ENCODE results near the gene CFAP46. TPM values are rescaled to one million over a fixed set of nuclear protein-coding genes. Genes with fewer than 3 reads are reported as not detected.

CFAP46 gene
- polyA plus RNA-seq, 3 donors = 0.07 TPM; not detected in 2

GRCh38 chr10:132848951-132849545, 93.3 kb downstream of the CFAP46 start:
- Histone ChIP-seq H3K4me3 (replicated peaks in 1 of 3; ENCODE audit: low read depth in 2 of 3, low read length in 3 of 3) (no peak overlapping the region), H3K4me1 (ENCODE audit: control insufficient read depth in 1 of 2, insufficient read depth in 2 of 2, low read length in 2 of 2) (no peaks in the 10 kb centered on the region), H3K9ac (ENCODE audit: insufficient read depth, low read length, poor library complexity, severe bottlenecking) (no peak overlapping the region), H2AFZ (ENCODE audit: insufficient read depth, low read depth, low read length, poor library complexity, severe bottlenecking) (no peak overlapping the region), H4K20me1 (ENCODE audit: insufficient read depth, low read length) (no peaks in the 10 kb centered on the region), H3K4me2 (replicated peaks; ENCODE audit: extremely low read depth, low read length, poor library complexity, severe bottlenecking) (no peak overlapping the region), H3K27ac (ENCODE audit: low read depth in 1 of 2, low read length in 2 of 2) (no peak overlapping the region), H3K27me3 (ENCODE audit: control insufficient read depth in 2 of 2, insufficient read depth in 2 of 2, low read length in 2 of 2) (no peaks in the 10 kb centered on the region), H3K36me3 (replicated peaks in 1 of 2; ENCODE audit: control insufficient read depth in 1 of 2, insufficient read depth in 2 of 2, low read length in 2 of 2) (no peaks in the 10 kb centered on the region), H3K79me2 (ENCODE audit: insufficient read depth, low read length) (no peaks in the 10 kb centered on the region), H3K9me3 (replicated peaks in 1 of 2; ENCODE audit: control insufficient read depth in 1 of 2, insufficient read depth in 1 of 2, low read length in 2 of 2) (no peaks in the 10 kb centered on the region)
- WGBS (ENCODE audit: insufficient coverage) = 89% methylated on average over 21 of the region's 21 CpGs
- DNase-seq = no peak
- Mint-ChIP-seq H3K27me3 (ENCODE audit: low read depth in 3 of 3) (peaks cover 12 to 27% (median 20%) of the 10 kb centered on the region in 3 donors), H3K36me3 (no peaks in the 10 kb centered on the region), H3K9me3 (peaks cover 0 to 4% (median 0%) of the 10 kb centered on the region in 7 donors), H3K4me3 (no peak overlapping the region), H3K4me1 (peaks cover 4% of the 10 kb centered on the region), H3K27ac (peak overlapping the region in 1 of 7 donors; percentile 4)
- intact Hi-C loops (cut with micrococcal nuclease) = no loop called here
- TF ChIP-seq CTCF (IDR thresholded peaks at IDR 0.05) = no peak

- intact Hi-C loops (cut with micrococcal nuclease) = no loop called here
- no peaks in the 10 kb centered on the region for H4K20me1 ChIP-seq (ENCODE audit: insufficient read depth, low read length)
- H3K27ac ChIP-seq (ENCODE audit: low read depth in 1 of 2, low read length in 2 of 2) = no peak overlapping the region
- Mint-ChIP-seq H3K4me1 (peaks cover 4% of the 10 kb centered on the region), H3K27me3 (ENCODE audit: low read depth in 3 of 3) (peaks cover 10 to 22% (median 18%) of the 10 kb centered on the region in 3 donors), H3K4me3 (peak overlapping the region; percentile 13 to 60), H3K27ac (no peak overlapping the region), H3K36me3 (no peaks in the 10 kb centered on the region), H3K9me3 (peaks cover 0 to 7% (median 0%) of the 10 kb centered on the region in 7 donors)
- no peak overlapping the region for H3K4me3 ChIP-seq (replicated peaks in 1 of 3; ENCODE audit: low read depth in 2 of 3, low read length in 3 of 3)
- peaks cover under 1 to 2% of the 10 kb centered on the region in 2 donors for H3K9me3 ChIP-seq (replicated peaks in 1 of 2; ENCODE audit: control insufficient read depth in 1 of 2, insufficient read depth in 1 of 2, low read length in 2 of 2)
- no peaks in the 10 kb centered on the region for H3K27me3 ChIP-seq (ENCODE audit: control insufficient read depth in 2 of 2, insufficient read depth in 2 of 2, low read length in 2 of 2)
- H2AFZ ChIP-seq (ENCODE audit: insufficient read depth, low read depth, low read length, poor library complexity, severe bottlenecking) = no peak overlapping the region
- no peaks in the 10 kb centered on the region for H3K36me3 ChIP-seq (replicated peaks in 1 of 2; ENCODE audit: control insufficient read depth in 1 of 2, insufficient read depth in 2 of 2, low read length in 2 of 2)
- no peak for TF ChIP-seq CTCF (IDR thresholded peaks at IDR 0.05)
- no peaks in the 10 kb centered on the region for H3K4me1 ChIP-seq (ENCODE audit: control insufficient read depth in 1 of 2, insufficient read depth in 2 of 2, low read length in 2 of 2)
- WGBS (ENCODE audit: insufficient coverage) = 3% methylated on average over 5 of the region's 12 CpGs
- no peaks in the 10 kb centered on the region for H3K79me2 ChIP-seq (ENCODE audit: insufficient read depth, low read length)
- DNase-seq = no peak
- no peak overlapping the region for H3K4me2 ChIP-seq (replicated peaks; ENCODE audit: extremely low read depth, low read length, poor library complexity, severe bottlenecking)
- H3K9ac ChIP-seq (ENCODE audit: insufficient read depth, low read length, poor library complexity, severe bottlenecking) = no peak overlapping the region
Measured at GRCh38 chr10:132848291-132848701, 94.1 kb downstream of the CFAP46 start.

Data from CD14-positive monocyte (primary cell).